Loucy (cell line): ENCODE measurements around the gene CFAP70.

ENCODE experiments used
- H2AFZ ChIP-seq: fragments of 200-600 bp; sonication (generic); 2 replicates; pipeline ENCODE4 v1.6.0; 2016; ENCODE audit warnings: antibody characterized with exemption, mild to moderate bottlenecking, low read length, moderate library complexity
- H3F3A ChIP-seq: fragments of 200-600 bp; 2 replicates; pipeline ENCODE4 v1.6.0; 2016; ENCODE audit warnings: antibody characterized with exemption, low read depth, mild to moderate bottlenecking
- H3K27me3 ChIP-seq: fragments of 200-600 bp; sonication (generic); 2 replicates; pipeline ENCODE4 v1.6.1; 2014; ENCODE audit warnings: low read length, mild to moderate bottlenecking; ENCODE audit not compliant: insufficient read depth, poor library complexity, severe bottlenecking
- H3K36me3 ChIP-seq: fragments of 200-600 bp; sonication (generic); 2 replicates; pipeline ENCODE4 v1.6.1; 2016; ENCODE audit warnings: low read length; ENCODE audit not compliant: insufficient read depth
- H3K4me1 ChIP-seq: fragments of 200-600 bp; sonication (generic); 2 replicates; pipeline ENCODE4 v1.5.1; 2014; ENCODE audit warnings: low read length, mild to moderate bottlenecking; ENCODE audit not compliant: insufficient read depth, poor library complexity, severe bottlenecking
- H3K4me2 ChIP-seq: fragments of 200-600 bp; sonication (generic); 2 replicates; pipeline ENCODE4 v1.6.0; 2014; ENCODE audit warnings: antibody characterized with exemption, low read length, low read depth, mild to moderate bottlenecking; ENCODE audit not compliant: poor library complexity, severe bottlenecking
- H3K4me3 ChIP-seq: fragments of 200-600 bp; sonication (generic); 2 replicates; pipeline ENCODE4 v1.5.1; 2014; ENCODE audit warnings: low read length, mild to moderate bottlenecking, mixed read lengths; ENCODE audit not compliant: poor library complexity, severe bottlenecking
- H3K79me2 ChIP-seq: fragments of 200-600 bp; sonication (generic); 2 replicates; pipeline ENCODE4 v1.6.1; 2014; ENCODE audit warnings: low read length; ENCODE audit not compliant: insufficient read depth
- H3K9ac ChIP-seq: fragments of 200-600 bp; sonication (generic); 2 replicates; pipeline ENCODE4 v1.6.0; 2014; ENCODE audit warnings: mild to moderate bottlenecking, low read depth, low read length, moderate library complexity; ENCODE audit not compliant: poor library complexity, severe bottlenecking
- H3K9me2 ChIP-seq: fragments of 200-600 bp; sonication (generic); replicated peaks from 2 replicates; pipeline ENCODE4 v1.6.1; 2016; ENCODE audit warnings: low read depth, low read length, mixed read lengths
- H3K9me3 ChIP-seq: fragments of 200-600 bp; sonication (generic); 2 replicates; pipeline ENCODE4 v1.6.1; 2014; ENCODE audit warnings: mild to moderate bottlenecking, antibody characterized with exemption, low read length, low read depth; ENCODE audit not compliant: insufficient read depth
- H4K20me1 ChIP-seq: fragments of 200-600 bp; sonication (generic); 2 replicates; pipeline ENCODE4 v1.6.0; 2014; ENCODE audit warnings: antibody characterized with exemption, low read length, mild to moderate bottlenecking; ENCODE audit not compliant: insufficient read depth, poor library complexity, severe bottlenecking
- CTCF ChIP-seq: fragments of 200-600 bp; sonication (generic); conservative IDR thresholded peaks from 2 replicates; pipeline ENCODE4 v1.5.1; 2014; ENCODE audit warnings: mild to moderate bottlenecking, antibody characterized with exemption, low read length
- EZH2phosphoT487 ChIP-seq: fragments of 200-600 bp; IDR thresholded peaks from 2 replicates; pipeline ENCODE4 v1.6.1; 2018; ENCODE audit warnings: antibody characterized with exemption, mild to moderate bottlenecking, moderate library complexity, borderline replicate concordance

The CFAP70 gene

GRCh38 chr10:73307203-73307800, 51.4 kb downstream of the CFAP70 start:
- H3K9me3 ChIP-seq = no peaks in the 10 kb centered on the region
- H3K27me3 ChIP-seq = no peaks in the 10 kb centered on the region
- H3K36me3 ChIP-seq = no peaks in the 10 kb centered on the region
- no peaks in the 10 kb centered on the region for H4K20me1 ChIP-seq
- no peak overlapping the region for H3K4me2 ChIP-seq
- no peak overlapping the region for H3K9ac ChIP-seq
- H3K9me2 ChIP-seq = no peaks in the 10 kb centered on the region
- H3K4me1 ChIP-seq = no peaks in the 10 kb centered on the region
- H3K79me2 ChIP-seq = no peaks in the 10 kb centered on the region
- no peak overlapping the region for H3K4me3 ChIP-seq
- no peaks in the 10 kb centered on the region for H3F3A ChIP-seq
- no peak overlapping the region for H2AFZ ChIP-seq
- no peak for TF ChIP-seq EZH2phosphoT487
- no peak for TF ChIP-seq CTCF

- Histone ChIP-seq H3K36me3 (no peaks in the 10 kb centered on the region), H3K9me2 (no peaks in the 10 kb centered on the region), H3F3A (no peaks in the 10 kb centered on the region), H3K4me2 (no peak overlapping the region), H3K9ac (no peak overlapping the region), H2AFZ (no peak overlapping the region), H4K20me1 (no peaks in the 10 kb centered on the region), H3K79me2 (no peaks in the 10 kb centered on the region), H3K4me3 (no peak overlapping the region), H3K27me3 (no peaks in the 10 kb centered on the region), H3K4me1 (no peaks in the 10 kb centered on the region), H3K9me3 (no peaks in the 10 kb centered on the region)
- TF ChIP-seq CTCF = no peak
- no peak for TF ChIP-seq EZH2phosphoT487
These were observed 52.4 kb downstream of the CFAP70 start for GRCh38 chr10:73306171-73306708.

GRCh38 chr10:73296946-73297345, 61.7 kb downstream of the CFAP70 start:
- H3K9me3 ChIP-seq = no peaks in the 10 kb centered on the region
- H3K79me2 ChIP-seq = no peaks in the 10 kb centered on the region
- no peak overlapping the region for H3K4me3 ChIP-seq
- H3K36me3 ChIP-seq = no peaks in the 10 kb centered on the region
- H3K4me1 ChIP-seq = no peaks in the 10 kb centered on the region
- no peak overlapping the region for H3K4me2 ChIP-seq
- no peaks in the 10 kb centered on the region for H4K20me1 ChIP-seq
- H3K27me3 ChIP-seq = no peaks in the 10 kb centered on the region
- H3K9ac ChIP-seq = no peak overlapping the region
- TF ChIP-seq EZH2phosphoT487 (no peak), CTCF (no peak)
- H3K9me2 ChIP-seq = no peaks in the 10 kb centered on the region
- no peaks in the 10 kb centered on the region for H3F3A ChIP-seq
- no peak overlapping the region for H2AFZ ChIP-seq
